ENCODE data around the gene WNK2. TPM values are rescaled to one million over a fixed set of nuclear protein-coding genes. Genes with fewer than 3 reads are reported as not detected.
A peak's percentile ranks its signal among the peaks of the same experiment; 100 is the strongest.

WNK2 gene
- total RNA-seq, 1 experiment from 2014 or later = 69.4 TPM

- Histone ChIP-seq H4K8ac (replicated peaks; ENCODE audit: insufficient read length, low read depth, low read length) (no peak overlapping the region), H3K9me3 (ENCODE audit: control insufficient read depth, low read depth, low read length) (no peaks in the 10 kb centered on the region), H4K20me1 (ENCODE audit: control insufficient read depth, insufficient read depth, insufficient read length) (no peaks in the 10 kb centered on the region), H2AK5ac (ENCODE audit: insufficient read length, low read length) (no peak overlapping the region), H3K79me2 (ENCODE audit: insufficient read depth, low read length) (no peaks in the 10 kb centered on the region), H3K4me2 (ENCODE audit: insufficient read depth, insufficient read length, low read length) (no peak overlapping the region), H3K4me1 (ENCODE audit: insufficient read depth, low read length) (peaks cover 7% of the 10 kb centered on the region; the same call in 1 of the 2 replicates), H2BK120ac (ENCODE audit: low read depth, low read length, poor library complexity, severe bottlenecking) (no peak overlapping the region), H3K4ac (ENCODE audit: low read depth, low read length) (no peak overlapping the region), H3K56ac (ENCODE audit: insufficient read length, low read depth, low read length) (no peak overlapping the region), H3K18ac (ENCODE audit: insufficient read length, low read depth, low read length) (no peak overlapping the region), H3K9ac (ENCODE audit: extremely low read depth, insufficient read length, low read length) (no peak overlapping the region), H4K91ac (ENCODE audit: insufficient read length, low read depth, low read length) (no peak overlapping the region), H3K27ac (ENCODE audit: insufficient read length, low read depth, low read length) (no peak overlapping the region), H3K79me1 (ENCODE audit: insufficient read depth, low read depth, low read length, poor library complexity, severe bottlenecking) (peaks cover 6% of the 10 kb centered on the region), H2BK15ac (ENCODE audit: low read depth, low read length) (no peak overlapping the region), H3K23me2 (ENCODE audit: insufficient read length, low read depth, low read length, poor library complexity, severe bottlenecking) (no peaks in the 10 kb centered on the region), H3K23ac (ENCODE audit: insufficient read length, low read depth, low read length) (no peak overlapping the region), H2BK12ac (ENCODE audit: insufficient read length, low read depth, low read length) (no peak overlapping the region), H2BK20ac (ENCODE audit: low read depth, low read length, poor library complexity, severe bottlenecking) (no peak overlapping the region), H3K27me3 (ENCODE audit: insufficient read depth, low read length) (no peaks in the 10 kb centered on the region), H2AFZ (ENCODE audit: low read length) (no peak overlapping the region), H4K5ac (ENCODE audit: insufficient read length, low read depth, low read length) (no peak overlapping the region), H3T11ph (ENCODE audit: low read length) (no peak overlapping the region), H3K14ac (ENCODE audit: insufficient read depth, low read length) (no peak overlapping the region), H2BK5ac (ENCODE audit: insufficient read length, low read length) (no peak overlapping the region)
- Mint-ChIP-seq H3K4me1 (peaks cover 25 to 54% of the 10 kb centered on the region in 2 experiments), H3K4me3 (no peak overlapping the region), H3K27ac (peak overlapping the region in 1 of 3 experiments; percentile 46; a peak in 1 of 7 replicates), H3K9me3 (peaks cover 26% of the 10 kb centered on the region in 2 experiments), H3K36me3 (ENCODE audit: insufficient read depth in 1 of 3, low read depth in 3 of 3) (peaks cover 25 to 77% (median 29%) of the 10 kb centered on the region in 3 experiments), H3K27me3 (ENCODE audit: low read depth) (no peaks in the 10 kb centered on the region)
- DNase-seq = peak; percentile 52
- TF ChIP-seq, protein P1, sequence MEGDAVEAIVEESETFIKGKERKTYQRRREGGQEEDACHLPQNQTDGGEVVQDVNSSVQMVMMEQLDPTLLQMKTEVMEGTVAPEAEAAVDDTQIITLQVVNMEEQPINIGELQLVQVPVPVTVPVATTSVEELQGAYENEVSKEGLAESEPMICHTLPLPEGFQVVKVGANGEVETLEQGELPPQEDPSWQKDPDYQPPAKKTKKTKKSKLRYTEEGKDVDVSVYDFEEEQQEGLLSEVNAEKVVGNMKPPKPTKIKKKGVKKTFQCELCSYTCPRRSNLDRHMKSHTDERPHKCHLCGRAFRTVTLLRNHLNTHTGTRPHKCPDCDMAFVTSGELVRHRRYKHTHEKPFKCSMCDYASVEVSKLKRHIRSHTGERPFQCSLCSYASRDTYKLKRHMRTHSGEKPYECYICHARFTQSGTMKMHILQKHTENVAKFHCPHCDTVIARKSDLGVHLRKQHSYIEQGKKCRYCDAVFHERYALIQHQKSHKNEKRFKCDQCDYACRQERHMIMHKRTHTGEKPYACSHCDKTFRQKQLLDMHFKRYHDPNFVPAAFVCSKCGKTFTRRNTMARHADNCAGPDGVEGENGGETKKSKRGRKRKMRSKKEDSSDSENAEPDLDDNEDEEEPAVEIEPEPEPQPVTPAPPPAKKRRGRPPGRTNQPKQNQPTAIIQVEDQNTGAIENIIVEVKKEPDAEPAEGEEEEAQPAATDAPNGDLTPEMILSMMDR (conservative IDR thresholded peaks at IDR 0.05) = no peak
- no CpG with 5 or more reads among the region's 2 CpGs for WGBS (ENCODE audit: extremely low coverage, insufficient read length, low lambda C conversion rate)
These were observed 171.9 kb downstream of the WNK2 start for GRCh38 chr9:93355827-93356226.

Measured in H9 (cell line).